ENCODE results near the gene COL27A1. TPM values are rescaled to one million over a fixed set of nuclear protein-coding genes. Genes with fewer than 3 reads are reported as not detected.

The COL27A1 gene
- total and polyA plus RNA-seq, 2 experiments from 2014 or later: 10.5 to 18.0 TPM

GRCh38 chr9:114216081-114216480 lies 60.7 kb downstream of the COL27A1 start:
- ATAC-seq (no peak), DNase-seq (ENCODE audit: low spot score) (no peak)
- no peaks in the 10 kb centered on the region for H3K27me3 ChIP-seq (ENCODE audit: insufficient read depth)
- no peak for TF ChIP-seq STAT1 (IDR thresholded peaks at IDR 0.05; ENCODE audit: unreplicated experiment)
- TF ChIP-seq EZH2 (IDR thresholded peaks at IDR 0.05; ENCODE audit: low read depth, unreplicated experiment): no peak
- TF ChIP-seq CREB1 (CRISPR knock-in tag; IDR thresholded peaks at IDR 0.05; ENCODE audit: low read depth): no peak
- no peak for TF ChIP-seq REST (IDR thresholded peaks at IDR 0.05; ENCODE audit: unreplicated experiment)
- no peak for TF ChIP-seq ZNF462 (CRISPR knock-in tag; IDR thresholded peaks at IDR 0.05)
- TF ChIP-seq ZNF331 (CRISPR knock-in tag; IDR thresholded peaks at IDR 0.05; ENCODE audit: low read depth): no peak
- no peak for TF ChIP-seq EZH2phosphoT487 (IDR thresholded peaks at IDR 0.05; ENCODE audit: unreplicated experiment)
- TF ChIP-seq CTCF (conservative IDR thresholded peaks at IDR 0.05; ENCODE audit: low read depth in 2 of 2): no peak
- TF ChIP-seq JUNB (IDR thresholded peaks at IDR 0.05; ENCODE audit: unreplicated experiment): no peak
- TF ChIP-seq POLR2AphosphoS5 (IDR thresholded peaks at IDR 0.05; ENCODE audit: low read depth): no peak
- no peak for TF ChIP-seq NANOG (IDR thresholded peaks at IDR 0.05; ENCODE audit: borderline replicate concordance)
- no peak for TF ChIP-seq ZNF114 (CRISPR knock-in tag; IDR thresholded peaks at IDR 0.05)
- TF ChIP-seq ETS1 (IDR thresholded peaks at IDR 0.05): no peak
- no peak overlapping the region for H3K27ac ChIP-seq (ENCODE audit: low read depth)
- no peak overlapping the region for H3K4me2 ChIP-seq
- H3K4me3 Mint-ChIP-seq: no peak overlapping the region
- no peaks in the 10 kb centered on the region for H3K4me1 ChIP-seq (ENCODE audit: insufficient read depth)
- no peaks in the 10 kb centered on the region for H3K9me2 ChIP-seq (ENCODE audit: insufficient read depth)
- H3K27me3 Mint-ChIP-seq (ENCODE audit: insufficient read depth, low read depth, poor library complexity): peaks cover 6% of the 10 kb centered on the region
- H3K4me1 Mint-ChIP-seq: peaks cover 5% of the 10 kb centered on the region; the same call in 2 of the 3 replicates
- no peaks in the 10 kb centered on the region for H3K9me3 Mint-ChIP-seq
- no peaks in the 10 kb centered on the region for H3K79me2 ChIP-seq (replicated peaks; ENCODE audit: insufficient read depth)
- no peaks in the 10 kb centered on the region; the same call in 2 of the 3 replicates for H3K36me3 Mint-ChIP-seq (ENCODE audit: low read depth)
- no peak overlapping the region for H3K27ac Mint-ChIP-seq
- H2AFZ ChIP-seq: no peak overlapping the region
- no peaks in the 10 kb centered on the region for H3K36me3 ChIP-seq (ENCODE audit: insufficient read depth)
- no peaks in the 10 kb centered on the region for H4K20me1 ChIP-seq (replicated peaks; ENCODE audit: insufficient read depth)
- no peaks in the 10 kb centered on the region for H3F3A ChIP-seq (replicated peaks; ENCODE audit: low read depth)
- no peak overlapping the region for H3K4me3 ChIP-seq

Data from GM23338 (cell line).